Stimulated activated CD8-positive, alpha-beta memory T cell treated with anti-CD3 and anti-CD28 coated beads, Interleukin-12 subunit alpha, Interleukin-12 subunit beta, amount 100 ng/mL, for 4 hours (primary cell): ENCODE data around the gene KRTAP10-10.
"Not testable (repeated sequence)": the region's sequence is repeated elsewhere in the genome, so short reads cannot be mapped to it uniquely, and the experiment has no call there.

Source experiments
- DNase-seq: peaks from one replicate; pipeline ENCODE4 v3.0.0-alpha.2; 2020; ENCODE audit warnings: low read depth

KRTAP10-10 gene

DNA sequence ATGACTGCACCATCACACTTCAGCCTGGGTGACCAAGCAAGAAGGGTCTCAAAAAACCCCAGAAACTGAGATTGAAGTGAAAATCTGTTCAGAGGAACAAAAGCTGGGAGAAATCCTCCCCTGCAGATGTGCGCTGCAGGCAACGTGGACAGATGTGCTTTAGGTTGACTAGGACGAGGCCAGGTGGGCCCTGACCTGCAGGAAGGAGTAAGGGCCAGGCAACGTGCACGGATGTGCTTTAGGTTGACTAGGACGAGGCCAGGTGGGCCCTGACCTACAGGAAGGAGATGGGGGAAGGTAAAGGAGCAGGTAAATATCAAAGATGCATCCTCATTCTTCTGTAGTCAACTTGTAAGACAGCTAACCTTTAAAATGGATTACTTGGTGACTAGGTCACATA, 47.3 kb downstream of the KRTAP10-10 start:
- no peak for DNase-seq

DNA sequence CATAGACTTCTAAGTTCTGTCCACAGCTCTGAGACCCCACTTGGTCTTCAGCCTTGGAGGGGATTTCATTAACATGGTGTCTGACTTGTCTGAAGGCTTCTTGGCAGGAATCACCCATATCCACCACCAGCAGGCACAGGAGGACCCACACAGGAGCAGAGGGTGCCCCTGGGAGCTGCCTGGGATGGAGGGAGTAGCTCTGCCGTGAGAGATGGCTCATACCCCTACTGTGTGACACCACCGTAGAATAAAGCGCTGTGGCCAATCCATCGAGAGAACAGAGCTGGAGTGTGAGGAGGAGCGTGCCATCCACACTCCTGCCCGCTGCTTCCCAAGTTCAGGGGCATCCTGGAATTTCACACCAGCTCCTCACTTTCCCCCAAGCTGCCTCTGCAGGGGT, 47.9 kb downstream of the KRTAP10-10 start:
- DNase-seq: not testable (repeated sequence)

DNA sequence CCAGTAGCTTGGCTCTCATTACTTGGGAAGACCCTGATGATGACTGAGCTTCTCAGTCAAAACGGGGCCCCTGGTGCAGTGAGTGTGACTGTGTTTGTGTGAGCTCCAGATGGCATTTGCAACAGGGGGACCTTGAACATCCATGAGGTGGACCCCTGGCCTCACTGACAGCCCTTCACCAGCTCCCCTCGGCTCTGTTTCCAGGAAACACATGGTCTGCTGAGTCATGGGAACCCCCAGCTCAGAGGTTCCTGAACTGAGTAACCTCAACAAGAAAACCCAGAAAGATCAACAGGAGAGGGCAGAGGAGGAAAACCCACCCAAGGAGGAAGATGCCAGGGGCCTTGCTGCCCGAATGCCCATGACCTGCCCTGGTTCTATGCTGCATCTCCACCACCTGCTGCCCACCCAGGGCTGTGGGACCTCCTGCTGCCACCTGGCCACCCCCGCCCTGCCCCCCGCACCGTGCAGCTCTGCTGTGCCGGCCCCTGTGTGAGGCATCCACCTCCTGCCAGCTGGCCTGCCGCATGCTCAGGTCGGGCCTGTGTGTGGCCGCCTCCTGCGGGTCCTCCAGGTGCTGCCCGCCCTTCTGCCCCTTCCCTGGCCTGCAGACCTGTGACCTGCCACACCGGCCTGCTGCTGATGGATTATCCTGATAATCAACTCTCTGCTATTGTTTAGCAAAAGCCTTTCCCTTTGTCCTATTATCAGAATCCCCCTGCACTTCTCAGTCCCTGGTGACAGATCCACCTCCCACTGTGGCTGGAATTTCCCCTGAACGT, 49.0 kb downstream of the KRTAP10-10 start:
- DNase-seq: no peak

DNA sequence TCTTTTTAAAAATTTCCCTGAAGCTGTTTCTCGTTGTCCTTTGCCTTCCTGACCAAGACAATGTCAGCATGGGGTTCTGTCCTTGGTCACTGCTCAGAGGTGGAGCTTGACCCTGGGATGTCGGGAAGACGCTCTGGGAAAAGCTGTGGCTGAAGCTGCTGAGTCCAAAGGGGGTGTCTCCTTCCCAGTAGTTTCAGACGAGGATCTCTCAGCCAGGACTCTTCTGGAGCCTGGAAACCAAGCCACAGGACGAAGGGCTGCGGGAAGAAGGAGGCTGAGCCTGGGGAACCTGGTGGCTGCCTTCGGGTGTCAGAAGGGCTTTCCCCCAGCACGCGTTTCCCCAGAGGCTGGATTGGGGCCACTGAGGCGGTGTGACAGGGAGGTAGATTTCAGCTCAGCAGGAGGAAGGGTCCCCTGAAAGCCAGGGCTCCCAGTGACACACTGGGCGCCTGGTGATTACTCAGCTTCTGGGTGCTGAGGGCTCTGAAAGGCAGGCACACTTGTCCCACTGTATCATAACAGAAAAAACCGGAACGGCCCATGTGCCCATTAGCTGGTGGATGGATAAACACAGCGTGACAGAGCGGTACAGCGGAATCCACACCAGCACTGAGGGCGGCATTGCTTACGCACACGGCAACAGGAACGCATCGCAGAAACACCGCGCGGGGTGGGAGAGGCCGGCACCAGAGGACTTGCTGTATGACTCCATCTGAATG, 49.8 kb downstream of the KRTAP10-10 start:
- DNase-seq: no peak

DNA sequence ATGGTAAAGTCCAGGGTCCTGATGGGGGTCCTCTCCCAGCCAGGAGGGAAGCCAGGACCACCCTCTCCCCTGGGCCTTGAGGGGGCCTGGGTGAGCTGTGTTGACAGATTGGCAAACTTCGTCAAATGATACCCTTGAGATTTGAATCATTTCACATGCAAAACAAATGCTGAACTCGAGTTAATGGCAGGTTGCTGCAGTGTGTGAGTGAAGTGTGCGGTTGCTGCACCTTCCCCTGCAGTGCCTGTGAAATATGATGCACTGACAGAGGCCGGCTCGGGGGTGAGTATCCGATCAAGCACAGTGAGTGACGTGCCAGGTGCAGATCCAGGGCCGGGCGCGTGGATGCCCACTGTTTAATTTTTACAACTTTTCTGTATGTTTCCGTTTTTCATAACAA, 50.5 kb downstream of the KRTAP10-10 start:
- DNase-seq: no peak
